HS-5 (cell line): ENCODE data around the gene LTBP2.

Experiments used
- DNase-seq: peaks from one replicate; pipeline ENCODE4 v3.0.0-alpha.2; 2012; ENCODE audit warnings: low read depth

The LTBP2 gene

DNA sequence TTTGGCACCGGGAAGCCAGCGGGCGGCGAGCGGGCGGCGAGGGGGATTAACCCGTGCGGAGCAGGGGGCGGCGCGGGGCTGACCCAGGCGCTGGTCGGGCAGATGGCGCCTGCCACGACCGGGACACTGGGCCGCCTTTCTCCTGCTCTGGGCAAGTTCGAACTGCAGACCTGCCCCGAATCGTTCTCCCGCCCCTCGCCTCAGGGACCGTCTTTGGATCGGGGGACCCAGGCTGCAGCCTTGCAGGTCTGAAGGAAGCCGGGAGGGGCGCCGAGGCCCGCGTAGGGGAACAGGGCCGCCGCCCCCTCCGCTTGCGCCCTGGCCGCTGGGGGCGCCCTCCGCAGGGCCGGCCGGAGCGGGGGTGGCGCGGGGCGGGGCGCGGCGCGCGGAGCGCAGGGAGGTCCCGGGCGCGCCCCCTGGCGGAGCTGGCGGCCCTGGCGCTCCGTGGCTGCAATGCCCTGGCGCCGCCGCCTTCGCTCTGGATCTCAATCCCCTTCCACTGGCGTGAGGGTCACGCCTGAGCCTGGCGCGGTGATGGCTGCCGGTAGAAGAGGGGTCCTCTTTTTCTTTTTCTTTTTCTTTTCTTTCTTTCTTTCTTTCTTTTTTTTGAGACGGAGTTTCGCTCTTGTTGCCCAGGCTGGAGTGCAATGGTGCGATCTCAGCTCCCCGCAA, 449 bp upstream of the LTBP2 start:
- no peak for DNase-seq

DNA sequence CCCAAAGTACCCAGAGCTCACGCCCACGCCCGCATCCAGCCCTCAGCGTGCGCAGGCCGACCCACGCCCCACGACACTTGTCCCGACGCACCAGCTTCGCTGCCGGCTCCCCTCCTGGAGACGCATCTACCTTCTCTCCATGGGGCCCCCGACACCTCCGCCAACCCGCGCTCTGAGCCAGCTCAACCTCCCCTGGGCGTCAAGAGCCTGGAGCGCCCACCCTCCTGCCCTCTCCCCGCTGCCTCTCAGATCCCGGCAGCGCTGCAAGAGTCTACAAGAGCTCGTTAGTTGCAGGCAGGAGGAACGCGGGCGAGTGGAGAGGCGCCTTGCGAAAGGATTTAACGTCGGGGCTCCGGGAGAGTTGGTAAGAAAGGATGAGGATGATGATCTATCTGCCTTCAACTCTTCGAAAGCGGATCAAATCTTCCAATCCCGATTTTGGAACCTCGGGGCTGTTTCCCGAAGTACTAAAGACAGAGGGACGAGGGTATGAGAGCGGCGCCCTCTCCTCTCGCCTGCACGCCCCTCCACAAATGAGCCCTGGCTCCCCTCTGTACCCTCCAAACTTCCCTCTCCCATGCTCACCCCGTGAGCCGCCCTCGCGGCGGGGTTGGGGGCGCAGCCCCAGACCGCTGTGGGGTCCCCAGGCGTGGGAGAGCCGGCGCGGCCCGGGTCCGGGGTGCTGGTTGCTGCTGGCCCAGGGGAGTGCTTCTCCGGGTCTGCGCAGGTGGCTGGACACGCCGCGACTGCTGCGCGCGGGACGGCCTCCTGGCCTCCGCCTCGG, 979 bp downstream of the LTBP2 start:
- DNase-seq: no peak

DNA sequence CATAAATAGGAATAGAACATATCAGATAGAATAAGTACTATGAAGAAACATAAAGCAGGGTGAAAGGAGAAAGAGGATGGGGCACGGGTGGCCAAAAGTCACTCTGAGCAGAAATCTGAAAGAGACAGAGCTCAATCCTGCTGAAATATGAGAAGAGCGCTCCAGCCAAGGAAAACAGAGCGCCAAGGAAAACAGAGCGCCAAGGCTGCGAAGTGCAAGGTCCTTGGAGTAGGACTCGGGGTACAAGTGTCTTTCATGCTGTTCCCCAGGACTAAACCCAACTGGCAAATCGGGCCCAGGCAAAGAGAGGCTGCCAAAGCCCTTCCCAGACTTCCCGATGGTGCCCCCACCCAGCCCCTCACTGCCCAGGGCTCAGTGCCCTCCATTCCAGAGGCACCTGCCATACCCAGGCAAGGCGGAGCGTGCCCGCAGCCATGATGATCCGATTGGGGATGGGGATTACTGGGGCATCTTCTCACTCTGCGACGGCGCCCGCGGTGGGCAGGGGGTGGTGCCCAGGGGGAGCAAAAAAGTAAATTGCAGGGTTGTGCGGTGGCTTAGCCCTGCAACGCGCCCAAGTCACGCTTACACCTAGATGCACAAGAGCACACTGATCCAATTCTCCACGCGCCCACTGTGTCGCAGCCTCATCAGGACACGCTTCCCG, 1.7 kb downstream of the LTBP2 start:
- no peak for DNase-seq

DNA sequence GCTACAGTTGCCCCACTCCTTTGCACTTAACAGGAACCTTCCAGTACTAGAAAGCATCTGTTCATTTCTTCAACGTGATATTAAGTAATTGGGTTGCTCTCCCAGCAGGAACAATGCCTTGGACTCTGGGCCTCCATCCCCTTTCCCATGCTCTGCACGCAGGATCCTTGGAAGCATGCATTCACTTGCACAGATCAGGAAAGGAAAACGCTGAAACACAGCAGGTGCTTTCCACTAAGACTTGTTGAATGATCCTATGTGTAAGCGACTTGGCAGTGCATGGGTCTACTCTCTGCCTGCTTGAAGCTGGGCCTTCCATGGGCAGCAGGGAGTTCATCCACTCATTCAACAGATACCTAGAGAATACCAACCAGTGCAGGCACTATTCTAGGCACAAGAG, 2.3 kb downstream of the LTBP2 start:
- no peak for DNase-seq

DNA sequence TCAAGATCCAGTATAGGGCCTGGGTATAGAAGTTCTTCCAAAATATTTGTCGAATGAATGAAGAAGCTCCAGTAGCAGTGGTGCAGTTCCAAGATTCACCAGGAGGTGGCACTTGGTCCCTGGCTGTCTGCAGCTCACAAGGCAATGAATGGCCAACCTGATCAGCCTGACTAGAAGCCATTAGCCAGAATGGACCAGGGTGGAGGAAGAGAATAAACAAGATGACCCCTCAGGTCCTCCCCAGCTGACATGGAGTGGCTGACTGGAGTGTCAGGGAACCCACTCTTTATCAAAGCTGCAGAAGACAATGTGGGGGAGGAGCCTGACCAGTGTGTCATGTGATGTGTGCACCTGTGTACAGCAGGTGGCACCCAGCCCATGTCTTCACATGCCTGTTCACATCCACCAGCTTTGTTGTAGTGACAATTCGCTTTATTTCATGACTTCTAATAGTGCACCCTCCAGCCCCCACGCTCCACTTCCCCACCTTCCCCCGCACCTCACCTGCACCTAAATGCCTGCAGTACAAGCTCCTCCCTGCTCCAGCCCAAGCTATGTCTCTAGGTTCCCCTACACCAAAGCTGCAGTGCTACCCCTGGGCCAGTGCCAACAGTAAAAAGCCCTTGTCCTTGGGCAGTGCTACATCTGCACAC, 3.0 kb downstream of the LTBP2 start:
- DNase-seq: peak; percentile 63

DNA sequence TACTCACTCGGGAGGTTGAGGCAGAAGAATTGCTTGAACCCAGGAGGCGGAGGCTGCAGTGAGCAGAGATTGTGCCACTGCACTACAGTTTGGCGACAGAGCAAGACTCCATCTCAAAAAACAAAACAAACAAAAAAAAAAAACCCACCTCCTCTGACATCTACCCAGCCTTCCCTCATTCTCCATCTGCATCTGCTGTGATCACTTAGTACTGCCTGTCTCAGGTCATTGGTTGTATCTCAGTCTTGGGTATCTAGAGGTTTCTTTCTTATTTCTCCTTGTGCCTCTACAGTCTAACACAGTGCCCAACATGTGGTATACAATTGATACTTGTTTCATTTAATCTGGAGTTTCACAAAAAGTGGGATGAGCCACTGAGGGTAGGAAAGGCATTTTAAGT, 5.3 kb downstream of the LTBP2 start:
- DNase-seq: no peak

DNA sequence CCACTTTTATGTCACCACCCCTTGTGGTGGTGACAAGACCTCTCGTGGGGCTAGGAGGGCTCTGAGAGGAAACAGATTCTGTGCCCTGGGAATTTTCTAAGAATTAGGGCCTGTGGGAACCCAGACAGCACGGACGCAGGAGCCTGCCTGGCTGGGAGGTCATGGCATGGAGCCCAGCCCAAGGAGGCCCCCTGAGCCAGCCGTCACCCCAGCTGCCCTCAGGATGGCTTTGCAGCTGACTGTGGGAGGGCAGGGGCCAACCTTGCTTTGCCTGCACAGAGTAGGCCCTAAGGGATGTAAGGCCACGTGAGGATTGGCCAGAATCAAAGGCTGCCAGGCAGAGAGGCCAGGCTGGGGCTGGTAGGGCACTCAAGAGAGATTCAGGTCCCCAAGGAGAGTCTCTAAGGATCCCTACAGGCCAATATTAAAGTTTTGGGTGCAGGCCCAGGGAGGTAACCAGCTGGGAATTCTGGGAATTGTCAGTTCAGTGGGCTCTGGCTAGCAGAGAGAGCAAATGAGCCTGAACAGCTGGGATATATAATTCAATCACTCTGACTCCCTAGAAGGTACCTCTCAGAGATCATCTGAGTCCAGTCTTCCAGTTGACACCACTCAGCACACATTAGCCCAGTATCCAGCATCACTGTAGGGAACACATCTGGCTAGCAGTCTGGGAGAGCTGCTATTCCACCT, 6.4 kb downstream of the LTBP2 start:
- no peak for DNase-seq

DNA sequence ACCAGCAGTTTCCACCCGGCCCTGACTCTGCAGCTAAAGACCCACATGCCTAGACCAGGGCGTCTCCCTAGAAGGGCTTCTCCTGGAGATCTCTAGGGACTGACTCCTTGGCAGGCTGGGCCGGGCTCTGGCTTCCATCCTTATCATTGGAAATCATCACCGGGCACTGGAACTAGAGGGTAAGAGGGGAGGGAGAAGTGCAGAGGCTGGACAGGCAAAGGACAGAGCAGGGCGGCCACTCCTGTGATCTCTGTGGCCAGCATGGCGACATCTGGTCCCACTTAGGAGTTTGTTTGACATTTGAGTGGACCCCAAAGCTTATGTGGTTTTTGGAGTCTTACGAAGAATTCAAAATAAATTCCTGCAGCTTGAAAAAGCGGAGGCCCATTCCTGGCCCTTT, 7.1 kb downstream of the LTBP2 start:
- DNase-seq: no peak

DNA sequence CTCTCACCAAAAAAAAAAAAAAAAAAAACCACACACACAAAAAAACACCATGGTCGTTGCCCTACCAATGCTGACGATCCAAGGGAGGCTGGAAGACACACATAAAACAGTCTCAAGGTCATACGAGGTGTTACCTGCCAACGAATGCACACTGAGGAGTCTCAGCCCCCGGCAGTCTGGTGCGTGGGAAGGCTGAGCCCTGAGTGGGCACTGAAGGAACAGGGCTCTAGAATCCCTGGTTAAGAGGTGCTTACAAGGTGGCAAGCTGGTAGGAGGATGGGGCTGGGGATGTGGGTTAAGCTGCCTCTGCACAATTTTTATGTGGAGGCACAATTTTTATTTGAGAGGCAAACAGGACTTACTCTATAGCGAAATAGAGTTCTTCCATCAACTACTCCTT, 7.9 kb downstream of the LTBP2 start:
- no peak for DNase-seq

DNA sequence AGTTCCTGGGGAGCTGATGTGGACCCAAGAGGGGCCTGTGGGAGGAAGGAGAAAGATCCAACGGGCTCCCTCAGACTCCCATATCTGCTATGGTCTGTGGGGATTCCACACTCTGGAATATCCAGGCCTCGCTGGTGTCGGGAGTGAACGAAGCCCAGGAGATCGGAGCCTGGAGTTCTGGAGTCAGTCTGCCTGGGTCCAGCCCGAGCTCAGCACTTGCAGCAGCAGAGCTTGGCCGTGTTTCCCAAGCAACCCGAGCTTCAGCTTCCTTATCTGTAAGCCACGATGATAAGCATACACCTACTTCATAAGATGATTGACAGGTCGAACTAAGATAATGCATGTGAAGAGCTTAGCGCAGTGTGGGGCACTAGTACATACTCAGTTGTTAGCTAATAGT, 10.1 kb downstream of the LTBP2 start:
- DNase-seq: no peak

DNA sequence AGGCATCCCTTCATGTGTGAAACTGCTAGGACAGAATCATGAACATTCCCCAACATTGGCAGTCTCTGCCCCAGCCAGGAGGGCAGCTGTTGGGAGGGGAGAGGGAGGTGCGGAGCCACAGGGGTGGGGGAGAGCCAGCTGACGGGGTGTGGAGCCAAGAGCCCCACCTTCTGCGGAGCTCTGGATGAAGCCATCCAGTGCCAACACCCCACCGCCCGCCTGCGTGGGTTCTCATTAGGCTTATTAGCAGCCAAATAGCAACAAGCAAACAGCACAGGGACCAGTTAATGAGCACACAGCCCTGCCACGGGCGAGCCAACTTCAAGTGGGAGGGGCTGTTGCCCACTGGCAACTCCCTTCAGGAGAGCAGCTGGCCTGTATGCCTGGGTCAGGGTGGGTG, 12.1 kb downstream of the LTBP2 start:
- no peak for DNase-seq

DNA sequence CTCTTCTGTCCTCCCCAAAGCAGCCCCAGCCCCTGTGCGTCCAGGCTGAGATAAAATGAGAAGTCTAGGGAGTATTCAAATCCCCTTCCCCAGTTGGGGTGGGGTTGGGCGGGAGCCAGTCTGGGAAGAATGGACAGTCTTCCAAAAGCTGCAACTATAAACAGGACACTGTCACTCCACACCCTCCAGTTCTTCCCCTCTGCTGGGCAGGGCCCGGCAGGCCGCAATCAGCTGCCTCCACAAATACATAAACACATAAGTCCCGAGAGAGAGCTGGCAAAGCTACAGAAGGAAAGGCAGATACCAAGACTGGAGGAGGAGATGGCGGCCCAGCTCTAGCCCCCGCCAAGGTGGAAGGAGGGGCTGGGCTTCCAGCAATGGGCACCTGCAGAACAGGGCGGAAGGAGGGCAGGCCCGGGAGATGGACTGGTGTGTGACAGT, 12.7 kb downstream of the LTBP2 start:
- no peak for DNase-seq

DNA sequence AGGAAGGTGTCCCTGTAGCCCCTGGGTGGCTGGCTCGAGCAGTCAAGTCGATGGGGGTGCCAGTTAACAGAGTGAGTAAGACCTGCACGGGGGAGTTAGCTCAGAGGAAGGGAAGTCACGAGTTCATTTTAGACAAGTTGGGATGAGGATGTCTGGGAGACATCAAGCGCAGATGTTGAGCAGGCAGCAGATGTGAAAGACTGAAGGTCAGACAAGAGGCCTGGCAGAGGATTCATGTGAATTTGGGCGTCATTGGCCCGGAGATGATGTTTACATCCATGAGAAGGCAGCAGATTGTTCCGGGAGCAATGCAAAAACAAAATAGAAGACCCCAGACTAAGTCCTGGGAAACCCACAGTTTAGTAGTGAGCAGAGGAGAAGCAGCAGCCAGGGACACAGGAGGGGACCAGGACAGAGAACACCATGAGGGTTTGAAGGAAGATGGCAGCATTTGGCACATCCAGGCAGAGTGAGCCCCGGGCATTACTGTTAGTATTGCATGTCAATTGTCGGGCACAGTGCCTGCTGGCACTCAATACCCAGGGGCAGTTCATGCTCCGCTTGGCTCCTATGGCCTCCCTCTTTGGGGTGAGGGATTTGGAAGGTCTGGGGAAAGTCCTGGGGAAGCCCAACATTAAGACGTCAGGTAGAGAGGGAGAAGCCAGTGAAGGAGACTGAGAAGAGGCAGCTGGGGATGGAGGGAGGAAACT, 15.1 kb downstream of the LTBP2 start:
- no peak for DNase-seq

DNA sequence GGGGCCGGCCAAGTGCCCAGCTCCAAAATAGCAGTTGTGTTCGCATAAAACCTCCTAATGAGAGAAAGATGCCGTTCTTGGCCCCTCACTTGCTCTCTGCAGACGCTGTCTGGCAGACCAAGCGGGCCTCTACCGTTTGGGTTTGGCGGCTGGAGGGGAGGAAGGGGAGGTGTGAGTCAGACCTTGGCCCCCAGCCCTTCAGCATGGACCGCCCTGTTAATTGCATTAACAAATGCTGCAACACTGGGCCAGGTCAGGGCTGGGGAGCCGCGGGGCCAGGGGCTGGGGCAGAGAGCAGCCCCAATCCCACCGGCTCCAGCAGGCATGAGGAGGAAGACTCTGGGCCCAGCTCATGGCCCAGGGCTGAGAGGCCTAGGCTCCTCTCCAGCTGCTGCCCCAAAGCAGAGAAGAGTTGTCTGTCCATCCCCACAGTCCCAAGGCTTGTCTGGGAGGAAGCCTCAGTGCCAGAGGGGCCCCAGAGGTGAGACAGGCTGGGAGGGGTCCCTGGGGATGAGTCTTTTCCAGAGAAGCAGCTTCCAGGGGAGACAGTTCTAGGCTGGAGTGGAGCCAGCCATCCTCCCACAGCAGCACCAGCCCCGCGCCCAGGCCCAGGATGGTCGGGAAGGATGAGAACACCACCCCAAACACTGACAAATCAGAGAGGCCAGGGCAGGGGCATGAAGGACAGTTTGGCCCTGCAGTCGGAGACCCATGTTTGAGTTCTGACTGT, 16.9 kb downstream of the LTBP2 start:
- DNase-seq: no peak

DNA sequence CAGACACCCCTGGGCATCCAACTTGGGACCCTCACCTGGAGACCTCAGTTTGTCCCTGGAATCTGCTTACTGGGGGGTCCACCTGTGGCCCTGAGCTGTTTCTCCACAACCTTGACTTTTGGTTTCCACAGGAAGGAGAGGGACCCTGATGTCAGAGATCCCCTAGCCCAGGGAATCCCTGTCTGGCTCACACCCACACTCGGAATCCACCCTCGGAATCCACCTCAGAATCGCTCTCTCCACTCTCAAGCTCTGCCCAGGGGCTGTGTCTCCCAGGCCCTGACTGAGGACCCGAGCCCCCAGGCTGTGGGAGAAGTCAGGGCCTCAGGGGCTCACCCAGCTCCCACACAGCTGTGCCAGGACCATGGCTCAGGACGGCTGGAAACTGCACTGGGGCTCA, 17.4 kb downstream of the LTBP2 start:
- no peak for DNase-seq

DNA sequence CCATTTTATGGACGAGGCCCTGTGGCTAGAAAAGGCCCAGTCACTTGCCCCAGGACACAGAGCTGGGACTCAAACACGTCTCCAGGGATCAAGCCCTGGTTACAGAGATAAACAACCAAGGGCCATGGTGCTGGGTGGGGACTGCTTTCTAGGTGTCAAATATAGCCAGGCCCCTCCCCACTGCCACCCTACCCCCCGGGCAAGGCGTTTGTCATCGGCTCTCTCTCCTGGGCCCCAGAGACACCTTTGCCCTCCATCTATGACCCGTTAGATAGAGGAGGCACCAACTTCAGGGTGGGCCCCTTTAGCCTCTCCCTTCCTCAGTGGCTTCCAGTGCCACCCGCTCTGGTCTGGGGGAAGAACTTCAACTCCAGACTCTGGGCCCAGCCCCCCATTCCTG, 18.0 kb downstream of the LTBP2 start:
- no peak for DNase-seq

DNA sequence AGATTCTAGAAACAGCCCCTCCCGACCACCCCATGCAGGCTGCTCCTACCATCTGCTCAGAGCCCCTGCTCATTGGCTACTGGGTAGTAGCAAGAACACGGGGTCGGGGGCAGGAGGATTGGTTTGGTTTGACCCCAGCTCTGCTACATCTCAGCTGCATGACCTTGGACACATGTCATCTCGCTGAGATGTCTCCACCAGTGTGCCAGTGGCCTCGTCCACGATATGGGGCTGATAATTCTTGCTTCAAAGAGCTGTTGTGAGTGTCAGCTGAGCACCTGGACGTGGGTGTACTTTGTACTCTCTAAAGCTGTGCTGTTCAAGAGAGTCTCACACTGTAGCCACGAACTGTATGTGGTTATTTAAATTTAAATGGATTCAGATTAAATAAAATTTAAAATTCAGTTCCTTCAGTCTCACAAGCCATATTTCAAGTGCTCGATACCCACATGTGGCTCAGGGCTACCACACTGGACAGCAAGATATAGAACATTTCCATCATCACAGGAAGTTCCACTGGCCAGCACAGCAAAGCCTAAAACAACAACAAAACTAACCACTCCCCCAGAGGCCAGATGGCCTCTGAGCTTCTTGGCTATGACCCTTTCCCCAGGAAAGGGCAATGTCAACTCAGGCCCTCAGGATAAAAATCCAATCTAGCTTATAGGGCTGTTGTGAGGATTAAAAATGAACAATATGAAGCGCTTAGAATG, 18.6 kb downstream of the LTBP2 start:
- no peak for DNase-seq

DNA sequence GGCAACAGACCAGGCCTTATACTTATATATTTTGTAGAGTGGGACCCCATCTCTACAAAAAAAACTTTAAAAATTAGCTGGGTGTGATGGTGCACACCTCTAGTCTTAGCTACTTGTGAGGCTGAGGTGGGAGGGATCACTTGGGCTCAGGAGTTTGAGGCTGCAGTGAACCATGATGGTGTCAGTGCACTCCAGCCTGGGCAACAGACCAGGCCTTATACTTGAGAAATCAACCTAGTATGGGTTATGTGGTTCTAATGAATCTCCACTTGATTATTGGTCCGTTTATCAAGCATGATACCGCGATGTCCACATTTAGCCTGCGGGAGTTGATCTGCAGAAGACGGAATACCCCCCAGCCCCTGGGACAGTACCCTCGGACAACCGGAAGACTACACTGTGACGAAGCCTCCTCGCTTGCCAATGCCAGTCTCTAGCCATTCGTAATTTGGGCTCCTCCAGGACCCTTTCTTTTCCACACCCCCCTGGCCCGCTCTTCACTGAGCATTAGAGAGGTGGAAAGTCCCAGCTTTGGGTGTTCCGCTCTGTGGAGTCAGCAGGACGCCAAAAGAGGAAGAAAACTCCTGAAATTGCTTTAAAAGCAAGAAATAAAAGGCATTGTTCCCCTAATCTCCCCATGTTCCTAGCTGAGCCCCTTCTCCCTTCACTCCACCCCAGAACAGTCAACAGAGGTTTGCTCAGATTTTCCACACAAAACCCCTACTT, 19.4 kb downstream of the LTBP2 start:
- no peak for DNase-seq

DNA sequence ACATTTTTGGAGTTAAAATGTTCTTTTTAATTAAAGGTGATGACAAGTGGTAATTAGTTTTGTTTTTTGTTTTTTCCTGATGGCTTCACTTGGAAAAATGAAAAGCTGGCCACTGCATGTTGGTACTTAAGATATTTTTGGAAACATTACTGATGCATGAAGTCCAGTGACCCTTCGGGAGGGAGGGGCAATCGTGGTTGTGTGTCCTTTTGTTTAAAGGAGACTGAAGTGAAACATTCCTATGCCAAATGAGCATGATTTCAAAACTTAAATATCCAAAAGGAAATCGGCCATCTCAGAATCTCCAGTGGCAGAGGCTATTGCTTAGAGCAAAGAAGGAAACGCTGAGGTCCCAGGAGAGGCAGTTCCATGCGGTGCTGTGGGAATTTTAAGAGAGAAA, 20.1 kb downstream of the LTBP2 start:
- DNase-seq: no peak

DNA sequence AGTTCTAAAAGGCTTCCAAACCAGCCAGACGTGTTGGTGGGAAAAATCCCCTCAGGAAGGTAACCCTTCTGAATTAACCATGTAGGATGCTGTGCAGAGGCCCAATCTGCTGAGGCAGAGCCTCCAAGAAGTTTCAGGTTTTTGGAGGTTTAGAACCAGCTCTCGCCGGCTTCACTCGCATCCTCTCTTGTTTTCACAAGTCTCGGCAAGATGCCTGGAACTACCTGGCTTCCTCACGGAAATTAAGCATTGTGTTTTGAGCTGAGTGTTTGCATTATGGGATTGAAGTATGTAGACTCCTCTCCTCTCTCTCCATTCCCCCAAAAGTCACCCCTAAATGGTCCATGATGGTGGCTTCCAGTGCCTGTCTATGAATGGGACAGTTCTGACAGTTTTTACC, 20.6 kb downstream of the LTBP2 start:
- DNase-seq: no peak
